ENCODE data around the gene KRT24.

The KRT24 gene

DNA sequence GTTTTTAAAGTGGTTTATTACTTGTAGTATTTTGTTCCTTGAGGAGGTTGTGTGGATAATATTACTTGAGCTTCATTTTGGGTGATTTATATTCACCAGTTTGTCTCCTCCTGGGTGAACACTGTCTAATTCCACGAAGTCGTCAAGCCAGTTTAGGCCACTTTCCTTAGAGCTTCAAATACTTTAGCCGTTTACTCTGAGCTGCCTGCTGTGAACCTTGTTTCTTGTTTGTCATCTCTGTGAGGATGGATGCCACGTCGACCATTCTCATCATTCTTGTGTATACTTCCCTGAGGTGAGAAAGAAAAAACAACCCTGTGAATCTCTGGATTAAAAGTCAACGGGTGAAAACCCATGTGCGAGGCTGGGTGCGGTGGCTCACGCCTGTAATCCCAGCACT lies 9.0 kb downstream of the KRT24 start:
- DNase-seq (ENCODE audit: low read depth), result no peak

DNA sequence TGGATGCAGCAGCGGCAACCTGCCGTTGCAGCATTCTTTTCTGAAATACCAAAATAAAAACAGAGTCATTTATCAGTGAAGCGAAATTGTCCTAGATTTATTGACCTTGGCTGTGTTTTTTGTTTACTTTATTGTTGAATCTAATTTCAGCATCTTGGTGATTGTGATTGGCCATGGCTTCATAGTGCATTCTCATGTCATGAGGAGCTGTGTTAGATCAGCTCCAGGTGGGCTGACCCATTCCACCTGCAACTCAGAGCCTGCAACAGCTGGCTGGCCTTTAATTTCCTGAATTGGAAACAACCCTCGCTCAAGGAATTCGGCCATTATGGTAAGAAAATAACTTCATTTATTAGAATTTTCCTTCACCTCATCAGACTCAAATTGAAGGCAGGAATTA lies 16.4 kb downstream of the KRT24 start:
- DNase-seq (ENCODE audit: low read depth), result no peak

DNA sequence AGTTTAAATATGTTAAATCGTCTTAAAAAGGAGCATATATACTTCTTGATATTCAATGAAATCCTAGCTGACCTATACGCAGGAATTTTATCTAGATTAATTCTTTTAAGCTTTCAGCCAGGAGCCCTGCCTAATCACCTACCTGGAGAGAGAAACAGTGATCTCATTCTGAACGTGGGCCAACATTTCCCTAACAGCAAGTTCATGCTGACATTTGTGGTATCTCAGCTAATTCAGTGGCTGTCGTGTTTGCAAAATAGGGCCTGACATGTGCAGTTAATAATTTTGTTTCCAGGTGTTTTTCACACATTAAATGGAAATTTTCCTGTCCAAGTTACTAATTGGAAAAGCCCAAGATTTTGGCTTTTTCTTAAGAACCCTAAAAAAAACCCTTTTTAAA lies 17.4 kb downstream of the KRT24 start:
- no peak for DNase-seq (ENCODE audit: low read depth)

DNA sequence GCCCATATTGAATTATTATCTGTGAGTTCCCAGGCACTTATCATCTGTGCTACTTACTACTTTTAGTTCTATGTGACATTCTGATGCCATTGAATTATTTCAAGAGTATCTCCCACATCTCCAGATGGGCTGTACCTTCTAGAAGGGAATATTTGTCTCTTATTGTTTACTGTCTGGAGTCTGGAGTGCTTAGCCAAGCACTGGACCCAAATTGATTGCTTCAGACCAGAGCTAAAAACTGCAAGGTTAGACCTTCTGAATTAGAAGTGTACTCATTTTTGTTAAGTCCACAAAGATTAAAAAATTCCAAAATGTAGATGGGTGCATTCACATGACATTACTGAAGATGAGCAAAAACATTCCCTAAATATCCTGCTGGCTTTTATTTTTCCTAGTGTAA lies 22.6 kb downstream of the KRT24 start:
- DNase-seq (ENCODE audit: low read depth), result no peak

DNA sequence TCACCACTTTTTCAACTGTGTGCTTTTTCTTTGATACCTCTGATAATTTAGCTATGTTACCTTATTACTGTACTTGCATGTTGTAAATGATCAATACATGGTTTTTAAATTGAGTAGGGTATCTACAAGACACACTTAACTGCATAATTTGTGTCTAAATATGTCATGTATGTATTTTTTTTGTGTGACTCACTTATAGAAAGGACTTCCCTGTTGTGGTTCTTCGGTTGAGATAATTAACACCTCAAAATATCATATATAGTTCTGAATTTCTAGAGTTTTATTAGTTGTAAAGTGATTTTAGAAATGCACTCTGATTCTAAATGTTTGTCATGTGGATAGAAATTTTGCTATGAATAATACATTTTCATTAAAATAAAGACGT lies 24.0 kb downstream of the KRT24 start:
- no peak for DNase-seq (ENCODE audit: low read depth)

DNA sequence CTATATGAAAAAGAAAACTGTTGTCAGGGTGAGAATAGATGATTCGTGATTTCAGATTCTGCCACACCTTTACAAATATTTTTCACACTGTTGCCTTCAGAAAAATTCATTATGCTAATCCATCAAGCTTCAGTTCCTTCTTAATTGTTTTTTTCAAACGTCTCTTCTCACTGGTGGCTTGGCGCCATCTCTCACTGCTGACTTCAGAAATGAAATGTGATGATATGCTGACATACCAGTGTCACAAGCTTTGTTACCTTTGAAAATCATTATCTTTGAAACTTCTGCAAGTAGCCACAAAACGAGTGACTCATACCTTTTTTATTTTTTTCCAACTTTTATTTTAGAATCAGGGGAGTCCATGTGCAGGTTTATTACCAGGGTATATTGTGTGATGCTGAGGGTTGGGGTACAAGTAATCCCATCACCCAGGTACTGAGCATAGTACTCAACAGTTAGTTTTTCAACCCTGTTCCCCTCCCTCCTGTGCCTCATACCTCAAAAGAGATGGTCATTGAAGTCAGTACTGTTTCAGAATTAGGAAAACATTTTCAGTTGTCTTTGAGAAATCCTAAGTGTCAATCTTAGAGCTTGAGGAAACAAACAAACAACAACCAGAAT lies 24.5 kb downstream of the KRT24 start:
- no peak for DNase-seq (ENCODE audit: low read depth)

DNA sequence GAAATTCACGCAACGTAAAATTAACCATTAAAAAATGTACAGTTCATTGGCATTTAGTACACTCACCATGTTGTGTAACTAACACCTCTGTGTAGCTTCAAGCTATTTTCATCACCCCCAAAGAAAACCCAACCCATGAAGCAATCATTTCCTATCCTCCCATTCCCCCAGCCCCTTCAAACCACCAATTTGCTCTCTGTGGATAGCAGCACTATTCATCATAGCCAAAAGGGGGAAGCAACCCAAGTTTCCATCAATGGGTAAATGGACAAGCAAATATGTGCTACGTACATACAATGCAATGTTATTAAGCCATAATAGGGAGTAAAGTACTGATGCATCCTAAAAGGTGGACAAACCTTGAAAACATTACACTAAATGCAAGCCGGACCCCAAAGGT lies 27.6 kb downstream of the KRT24 start:
- no peak for DNase-seq (ENCODE audit: low read depth)

DNA sequence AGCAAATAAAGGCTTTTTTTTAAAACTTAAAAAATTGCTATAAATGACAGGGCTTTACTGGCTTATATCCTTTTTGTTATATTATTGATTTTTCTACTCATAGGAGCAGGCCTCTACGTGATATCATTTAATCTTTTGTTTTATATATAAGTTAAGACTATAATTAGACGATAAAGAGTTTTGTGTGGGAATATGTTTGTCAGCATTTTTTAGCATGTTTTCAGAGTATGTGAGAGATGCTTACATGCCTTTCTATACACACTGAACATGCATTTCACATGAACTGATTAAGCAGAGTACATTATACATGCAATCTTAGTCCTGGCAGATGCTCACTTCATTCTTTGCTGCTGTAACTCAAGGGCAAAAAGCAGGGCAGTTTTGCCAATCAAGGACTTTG lies 30.9 kb downstream of the KRT24 start:
- DNase-seq (ENCODE audit: low read depth), result no peak

DNA sequence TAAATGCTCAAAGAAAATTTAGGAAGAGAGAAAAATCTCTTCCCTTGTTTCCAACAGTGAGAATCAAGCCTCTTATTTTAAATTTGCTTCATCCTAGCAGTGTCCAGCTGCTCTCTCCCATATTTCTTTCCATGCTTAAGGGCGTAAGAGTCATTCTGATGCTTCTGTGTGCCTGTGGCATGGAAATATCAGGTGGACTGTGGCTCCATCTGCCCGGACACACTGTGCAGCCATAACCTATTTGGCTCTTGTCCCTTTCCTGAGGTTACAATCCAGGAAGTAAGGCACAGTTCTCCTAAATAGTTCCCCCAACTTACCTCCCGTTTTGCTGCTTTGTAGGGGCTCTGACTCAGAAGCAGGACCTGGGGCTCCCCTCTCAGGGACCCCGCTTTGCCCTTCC lies 32.3 kb downstream of the KRT24 start:
- DNase-seq (ENCODE audit: low read depth), result no peak

DNA sequence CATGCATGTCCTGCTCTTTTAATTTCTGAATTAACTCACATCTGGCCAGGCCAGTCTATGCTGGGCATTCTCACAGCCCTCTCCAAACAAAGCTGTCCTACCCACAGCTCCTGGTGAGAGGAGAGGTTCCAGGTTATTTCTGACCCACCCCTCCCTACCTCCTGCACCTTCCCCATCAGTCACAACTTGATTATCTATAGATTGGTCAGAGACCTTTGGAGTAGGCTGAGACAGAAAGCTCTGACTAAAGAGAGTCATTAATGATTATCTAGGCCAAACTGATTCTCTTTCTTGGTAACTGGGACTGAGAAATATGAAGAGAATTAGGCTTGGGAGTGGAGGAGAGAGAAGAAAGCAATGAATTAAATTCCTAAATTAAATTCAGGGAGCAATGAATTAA lies 37.2 kb downstream of the KRT24 start:
- DNase-seq (ENCODE audit: low read depth), result no peak

DNA sequence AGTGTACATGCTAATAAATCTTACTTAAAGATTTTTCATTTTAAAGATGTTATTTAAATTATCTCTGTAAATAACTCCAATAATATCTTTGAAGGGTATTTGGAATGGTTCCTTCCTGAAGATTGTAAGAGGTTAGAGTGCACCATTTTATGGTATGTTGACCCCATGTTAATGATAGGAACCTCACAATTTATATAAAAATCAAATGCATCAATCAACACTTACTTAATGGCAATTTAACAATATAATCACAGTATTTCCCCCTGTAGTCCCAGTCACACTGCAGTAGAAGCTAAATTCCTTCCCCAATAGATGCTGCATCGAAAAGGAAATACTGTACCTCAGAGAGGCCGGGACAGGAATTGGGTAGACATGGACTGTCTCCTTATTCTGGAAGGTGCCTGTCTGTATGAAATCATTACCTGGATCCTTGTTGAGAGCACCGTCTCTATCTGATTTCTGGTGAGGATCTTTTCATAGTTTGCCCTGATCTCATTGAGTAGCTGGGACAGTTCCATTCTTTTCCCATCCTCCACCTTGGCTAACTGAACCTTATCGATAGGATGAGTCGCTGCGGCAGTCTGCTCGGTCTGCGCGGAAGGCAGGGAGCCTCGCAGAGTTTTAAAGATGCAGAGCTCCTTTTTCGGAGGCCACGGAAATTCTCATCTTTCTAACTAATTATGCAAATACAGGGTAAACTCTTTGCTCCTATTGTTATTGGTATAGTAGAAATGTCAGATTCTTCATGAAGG lies 38.8 kb downstream of the KRT24 start, which contains the start of gene KRT222:
Gene KRT222, minus strand, starts transcription at position 596 of the 752 bp plus-strand sequence. Its CDS starts 78 bp downstream, at position 518.
- DNase-seq (ENCODE audit: low read depth), result no peak

DNA sequence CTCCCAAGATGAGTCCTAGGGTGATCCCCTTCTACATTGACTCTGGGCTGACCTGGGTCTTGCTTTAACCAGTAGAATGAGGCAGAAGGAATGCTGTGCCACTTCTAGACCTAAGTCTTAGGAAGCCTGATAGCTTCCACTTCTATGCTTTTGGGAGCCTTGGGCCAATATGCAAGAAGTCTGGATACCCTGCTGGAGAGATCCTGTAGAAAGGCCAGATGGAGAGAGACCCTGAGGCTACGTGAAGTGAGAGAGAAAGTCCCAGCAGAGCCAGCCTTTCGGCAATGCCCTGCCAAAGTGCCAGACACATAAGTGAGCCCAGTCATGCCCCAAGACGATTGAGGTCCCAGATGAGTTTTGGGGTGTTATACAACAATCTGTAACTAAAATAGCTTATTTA lies 40.3 kb downstream of the KRT24 start:
- DNase-seq (ENCODE audit: low read depth), result no peak

DNA sequence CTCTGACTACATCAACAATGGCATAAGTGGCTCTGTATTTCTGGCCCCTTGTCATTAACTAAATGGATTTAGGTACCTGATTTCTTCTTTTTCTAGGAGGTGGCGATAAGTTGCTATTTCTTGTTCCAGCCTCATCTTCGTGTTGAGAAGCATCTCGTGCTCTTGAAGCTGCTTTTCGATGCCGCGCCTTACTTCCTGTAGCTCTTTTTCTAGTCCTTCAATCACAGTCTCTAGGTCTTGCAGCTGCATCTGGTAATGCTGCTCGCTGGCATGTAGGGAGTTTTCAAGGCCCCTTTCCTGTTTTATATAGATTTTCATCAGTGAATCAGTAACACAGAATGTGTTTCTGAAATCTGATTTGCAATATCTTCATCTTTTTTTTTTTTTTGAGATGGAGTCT lies 43.6 kb downstream of the KRT24 start:
- DNase-seq (ENCODE audit: low read depth), result no peak

DNA sequence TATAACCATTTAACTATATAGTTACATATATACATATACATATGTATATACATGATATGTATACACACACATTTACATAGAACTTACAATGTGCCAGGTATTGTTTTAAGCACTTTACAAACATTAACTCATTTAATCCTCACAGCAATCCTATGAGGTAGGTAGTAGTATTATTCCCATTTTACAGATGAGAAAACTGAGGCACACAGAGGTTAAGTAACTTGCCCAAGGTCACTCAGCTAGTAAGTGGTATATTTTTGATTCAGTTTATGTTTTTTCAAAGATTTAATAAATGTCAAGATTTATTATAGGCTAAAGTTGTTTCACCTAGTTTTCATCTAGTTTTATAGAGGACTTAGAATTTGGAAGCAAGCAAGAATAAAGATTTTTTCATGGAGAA lies 45.2 kb downstream of the KRT24 start:
- DNase-seq (ENCODE audit: low read depth), result no peak

DNA sequence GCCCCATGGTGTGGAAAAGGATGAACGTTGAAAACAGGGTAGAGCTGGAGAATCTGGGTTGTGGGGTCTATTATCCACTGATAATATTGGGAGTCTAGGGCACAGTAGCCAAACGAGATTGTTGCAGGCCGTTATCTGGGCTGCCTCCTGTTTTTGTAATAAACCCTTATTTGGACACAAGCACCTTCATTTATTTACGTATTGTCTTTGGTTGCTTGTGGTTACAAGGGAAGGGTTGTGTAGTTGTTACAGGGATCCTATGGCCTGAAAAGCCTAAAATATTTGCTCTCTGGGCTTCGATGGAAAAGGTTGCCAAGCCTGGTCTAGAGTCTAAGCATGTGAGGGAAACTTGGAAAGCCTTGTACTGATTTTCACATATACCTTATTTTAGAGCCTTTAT lies 51.6 kb downstream of the KRT24 start:
- no peak for DNase-seq (ENCODE audit: low read depth)

DNA sequence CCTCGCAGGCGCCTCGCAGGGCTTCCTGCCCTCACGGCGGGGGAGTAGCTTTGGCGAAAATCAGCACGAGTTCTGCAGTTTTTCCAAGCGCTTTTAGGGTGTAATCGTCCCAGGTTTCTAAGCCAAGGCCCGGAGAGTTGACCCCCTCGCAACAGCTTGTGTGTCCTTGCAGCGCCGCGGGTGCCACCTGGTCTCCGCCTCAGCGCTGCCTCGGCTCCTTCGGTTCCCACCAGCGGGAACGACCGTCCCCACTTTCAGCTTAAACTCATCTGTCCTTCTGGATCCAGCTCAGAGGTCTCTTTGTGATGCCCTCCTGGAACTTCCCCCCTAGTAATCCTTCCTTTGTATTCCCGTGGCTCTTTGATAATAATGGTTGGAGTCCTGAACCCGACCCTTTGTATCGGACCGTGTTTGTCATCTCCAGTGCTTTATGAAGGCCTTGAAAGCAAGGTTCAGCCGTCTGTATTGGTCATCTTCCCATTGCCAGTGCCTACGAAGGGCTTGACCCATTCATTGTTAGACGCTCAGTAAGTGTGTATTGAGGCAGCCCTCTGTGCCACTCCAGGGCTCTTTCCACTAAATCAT lies 55.1 kb downstream of the KRT24 start:
- no peak for DNase-seq (ENCODE audit: low read depth)
